Glutamatergic neuron (in vitro differentiated cells): ENCODE results near the gene MPV17. TPM values are rescaled to one million over a fixed set of nuclear protein-coding genes. Genes with fewer than 3 reads are reported as not detected.

Experiments used
- DNase-seq: peaks from one replicate; pipeline ENCODE4 v3.0.0; 2022
- H3K27ac Mint-ChIP-seq: one replicate; pipeline ENCODE4 v1.8.0; 2020; ENCODE audit warnings: mild to moderate bottlenecking, mixed read lengths, inconsistent platforms; ENCODE audit not compliant: unreplicated experiment
- H3K27me3 Mint-ChIP-seq: one replicate; pipeline ENCODE4 v1.8.0; 2020; ENCODE audit warnings: mild to moderate bottlenecking, moderate library complexity, mixed read lengths, inconsistent platforms; ENCODE audit not compliant: unreplicated experiment
- H3K36me3 Mint-ChIP-seq: one replicate; pipeline ENCODE4 v1.8.0; 2020; ENCODE audit warnings: mild to moderate bottlenecking, mixed read lengths, inconsistent platforms; ENCODE audit not compliant: unreplicated experiment
- H3K4me1 Mint-ChIP-seq: one replicate; pipeline ENCODE4 v1.8.0; 2020; ENCODE audit warnings: mild to moderate bottlenecking, low read depth, mixed read lengths, inconsistent platforms; ENCODE audit not compliant: unreplicated experiment
- H3K4me3 Mint-ChIP-seq: one replicate; pipeline ENCODE4 v1.8.0; 2020; ENCODE audit warnings: mild to moderate bottlenecking, mixed read lengths, inconsistent platforms; ENCODE audit not compliant: unreplicated experiment
- H3K9me3 Mint-ChIP-seq: one replicate; pipeline ENCODE4 v1.8.0; 2020; ENCODE audit warnings: mild to moderate bottlenecking, moderate library complexity, mixed read lengths, inconsistent platforms; ENCODE audit not compliant: unreplicated experiment
- total RNA-seq: library from RNA; stranded (reverse); fragmentation: NEBNext Ultra II Directional; extraction: Animal tissue kit (Norgen Biotek cat#: 25700); gene quantifications from one replicate; pipeline ENCODE4 v1.2.1, GENCODE V29; 2021; ENCODE audit not compliant: unreplicated experiment
- TF ChIP-seq, protein P1 (sequence below): fragments of 200-600 bp; sonication (generic); IDR thresholded peaks from one replicate; pipeline ENCODE4 v1.5.0; 2021; ENCODE audit not compliant: partially characterized antibody, unreplicated experiment

The MPV17 gene
- total RNA-seq, 1 donor from 2014 or later, result 56.6 TPM

GRCh38 chr2:27363933-27364332 is 41.0 kb upstream of the MPV17 start:
- Mint-ChIP-seq H3K4me1 (peaks cover 3% of the 10 kb centered on the region), H3K9me3 (peaks cover 4% of the 10 kb centered on the region), H3K4me3 (no peak overlapping the region), H3K27ac (no peak overlapping the region), H3K27me3 (no peaks in the 10 kb centered on the region), H3K36me3 (no peaks in the 10 kb centered on the region)
- TF ChIP-seq, protein P1, sequence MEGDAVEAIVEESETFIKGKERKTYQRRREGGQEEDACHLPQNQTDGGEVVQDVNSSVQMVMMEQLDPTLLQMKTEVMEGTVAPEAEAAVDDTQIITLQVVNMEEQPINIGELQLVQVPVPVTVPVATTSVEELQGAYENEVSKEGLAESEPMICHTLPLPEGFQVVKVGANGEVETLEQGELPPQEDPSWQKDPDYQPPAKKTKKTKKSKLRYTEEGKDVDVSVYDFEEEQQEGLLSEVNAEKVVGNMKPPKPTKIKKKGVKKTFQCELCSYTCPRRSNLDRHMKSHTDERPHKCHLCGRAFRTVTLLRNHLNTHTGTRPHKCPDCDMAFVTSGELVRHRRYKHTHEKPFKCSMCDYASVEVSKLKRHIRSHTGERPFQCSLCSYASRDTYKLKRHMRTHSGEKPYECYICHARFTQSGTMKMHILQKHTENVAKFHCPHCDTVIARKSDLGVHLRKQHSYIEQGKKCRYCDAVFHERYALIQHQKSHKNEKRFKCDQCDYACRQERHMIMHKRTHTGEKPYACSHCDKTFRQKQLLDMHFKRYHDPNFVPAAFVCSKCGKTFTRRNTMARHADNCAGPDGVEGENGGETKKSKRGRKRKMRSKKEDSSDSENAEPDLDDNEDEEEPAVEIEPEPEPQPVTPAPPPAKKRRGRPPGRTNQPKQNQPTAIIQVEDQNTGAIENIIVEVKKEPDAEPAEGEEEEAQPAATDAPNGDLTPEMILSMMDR, result no peak
- no peak for DNase-seq

GRCh38 chr2:27362678-27363420 is 40.0 kb upstream of the MPV17 start:
- TF ChIP-seq, protein P1, result no peak
- no peak overlapping the region for H3K4me3 Mint-ChIP-seq
- no peak for DNase-seq
- H3K36me3 Mint-ChIP-seq, result no peaks in the 10 kb centered on the region
- H3K9me3 Mint-ChIP-seq, result peaks cover 5% of the 10 kb centered on the region
- no peak overlapping the region for H3K27ac Mint-ChIP-seq
- peaks cover 2% of the 10 kb centered on the region for H3K27me3 Mint-ChIP-seq
- H3K4me1 Mint-ChIP-seq, result no peaks in the 10 kb centered on the region

- H3K4me1 Mint-ChIP-seq, result peaks cover 10% of the 10 kb centered on the region
- TF ChIP-seq, protein P1, result no peak
- DNase-seq, result peak; percentile 95
- H3K36me3 Mint-ChIP-seq, result no peaks in the 10 kb centered on the region
- H3K27me3 Mint-ChIP-seq, result peaks cover 14% of the 10 kb centered on the region
- H3K27ac Mint-ChIP-seq, result peak within 1 kb of the TSS; percentile 100
- H3K9me3 Mint-ChIP-seq, result peaks cover 19% of the 10 kb centered on the region
- H3K4me3 Mint-ChIP-seq, result peak within 1 kb of the TSS; percentile 100
Observed at GRCh38 chr2:27356382-27357181, 33.7 kb upstream of the MPV17 start, which contains the start of gene GTF3C2. TSS of gene GTF3C2 (minus strand) at chr2:27356764. CDS start at chr2:27343554, 13,210 bp downstream.

GRCh38 chr2:27356056-27356381 is 33.1 kb upstream of the MPV17 start:
- Mint-ChIP-seq H3K27ac (peak overlapping the region; percentile 100), H3K9me3 (peaks cover 19% of the 10 kb centered on the region), H3K4me1 (peaks cover 10% of the 10 kb centered on the region), H3K27me3 (peaks cover 14% of the 10 kb centered on the region), H3K4me3 (peak overlapping the region; percentile 100), H3K36me3 (no peaks in the 10 kb centered on the region)
- DNase-seq, result peak; percentile 47
- TF ChIP-seq, protein P1, result no peak

DNA sequence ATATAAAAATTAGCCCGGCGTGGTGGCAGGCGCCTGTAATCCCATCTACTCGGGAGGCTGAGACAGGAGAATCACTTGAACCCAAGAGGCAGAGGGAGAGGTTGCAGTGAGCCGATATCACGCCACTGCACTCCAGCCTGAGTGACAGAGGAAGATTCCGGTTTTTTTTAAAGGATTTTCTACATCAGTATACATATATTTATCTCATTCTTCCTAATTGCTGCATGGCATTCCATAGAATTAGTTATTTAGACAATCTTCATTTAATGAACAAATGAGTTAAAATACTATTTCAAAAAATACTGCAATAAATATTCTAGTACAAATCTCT is 31.7 kb upstream of the MPV17 start:
- peak overlapping the region; percentile 100 for H3K4me3 Mint-ChIP-seq
- DNase-seq, result no peak
- H3K27ac Mint-ChIP-seq, result no peak overlapping the region
- H3K36me3 Mint-ChIP-seq, result no peaks in the 10 kb centered on the region
- H3K27me3 Mint-ChIP-seq, result peaks cover 14% of the 10 kb centered on the region
- TF ChIP-seq, protein P1, result no peak
- peaks cover 10% of the 10 kb centered on the region for H3K4me1 Mint-ChIP-seq
- peaks cover 19% of the 10 kb centered on the region for H3K9me3 Mint-ChIP-seq
